Glomerular endothelial cell (primary cell): ENCODE data around the gene ZDHHC16. TPM values are rescaled to one million over a fixed set of nuclear protein-coding genes. Genes with fewer than 3 reads are reported as not detected.
"Not testable (repeated sequence)": the region's sequence is repeated elsewhere in the genome, so short reads cannot be mapped to it uniquely, and the experiment has no call there.

ENCODE experiments used
- DNase-seq: peaks from one replicate; pipeline ENCODE4 v3.0.0-alpha.2; 2011; ENCODE audit warnings: low read depth, low spot score; ENCODE audit errors: extremely low read depth
- total RNA-seq: library from RNA; depleted of rRNA; stranded (reverse); fragments of >200 nt; gene quantifications from 2 replicates; pipeline ENCODE4 v1.2.3, GENCODE V29; 2015

Gene ZDHHC16
- total RNA-seq, 1 donor from 2014 or later: 39.3 TPM

- no peak for DNase-seq
These were observed 11.9 kb upstream of the ZDHHC16 start for GRCh38 chr10:97434055-97434454.

- DNase-seq: no peak
These were observed 11.4 kb upstream of the ZDHHC16 start for GRCh38 chr10:97434557-97434956.

GRCh38 chr10:97435211-97435610 lies 10.8 kb upstream of the ZDHHC16 start:
- DNase-seq: no peak

- no peak for DNase-seq
These were observed 3.7 kb upstream of the ZDHHC16 start for GRCh38 chr10:97442277-97442676.

- no peak for DNase-seq
These were observed 1.8 kb upstream of the ZDHHC16 start for GRCh38 chr10:97444212-97444611.

GRCh38 chr10:97445357-97445721 lies 636 bp upstream of the ZDHHC16 start:
- no peak for DNase-seq

GRCh38 chr10:97450828-97451227 lies 4.9 kb downstream of the ZDHHC16 start:
- DNase-seq: no peak

GRCh38 chr10:97451605-97452004 lies 5.6 kb downstream of the ZDHHC16 start:
- DNase-seq: no peak

GRCh38 chr10:97452352-97452751 lies 6.4 kb downstream of the ZDHHC16 start:
- no peak for DNase-seq

GRCh38 chr10:97454330-97455036 lies 8.5 kb downstream of the ZDHHC16 start:
- DNase-seq: no peak

GRCh38 chr10:97456034-97456685 lies 10.2 kb downstream of the ZDHHC16 start:
- DNase-seq: no peak

GRCh38 chr10:97456686-97457065 lies 10.7 kb downstream of the ZDHHC16 start:
- no peak for DNase-seq

GRCh38 chr10:97459111-97459510 lies 13.1 kb downstream of the ZDHHC16 start:
- DNase-seq: no peak

- no peak for DNase-seq
These were observed 14.0 kb downstream of the ZDHHC16 start for GRCh38 chr10:97459933-97460332.

- no peak for DNase-seq
These were observed 16.3 kb downstream of the ZDHHC16 start for GRCh38 chr10:97462309-97462708.

- DNase-seq: no peak
These were observed 17.6 kb downstream of the ZDHHC16 start for GRCh38 chr10:97463363-97464132.

- DNase-seq: no peak
These were observed 18.3 kb downstream of the ZDHHC16 start for GRCh38 chr10:97464226-97464625.

- no peak for DNase-seq
These were observed 20.0 kb downstream of the ZDHHC16 start for GRCh38 chr10:97465982-97466381.

- no peak for DNase-seq
These were observed 20.8 kb downstream of the ZDHHC16 start for GRCh38 chr10:97466755-97467154.

- no peak for DNase-seq
These were observed 22.2 kb downstream of the ZDHHC16 start for GRCh38 chr10:97468162-97468561.

GRCh38 chr10:97468781-97469180 lies 22.8 kb downstream of the ZDHHC16 start:
- not testable (repeated sequence) for DNase-seq

- DNase-seq: no peak
These were observed 28.9 kb downstream of the ZDHHC16 start for GRCh38 chr10:97474918-97475317.
